ENCODE data around the gene RRAGB. TPM values are rescaled to one million over a fixed set of nuclear protein-coding genes. Genes with fewer than 3 reads are reported as not detected.

Gene RRAGB
- total RNA-seq, 1 donor from 2014 or later: 15.7 TPM

DNA sequence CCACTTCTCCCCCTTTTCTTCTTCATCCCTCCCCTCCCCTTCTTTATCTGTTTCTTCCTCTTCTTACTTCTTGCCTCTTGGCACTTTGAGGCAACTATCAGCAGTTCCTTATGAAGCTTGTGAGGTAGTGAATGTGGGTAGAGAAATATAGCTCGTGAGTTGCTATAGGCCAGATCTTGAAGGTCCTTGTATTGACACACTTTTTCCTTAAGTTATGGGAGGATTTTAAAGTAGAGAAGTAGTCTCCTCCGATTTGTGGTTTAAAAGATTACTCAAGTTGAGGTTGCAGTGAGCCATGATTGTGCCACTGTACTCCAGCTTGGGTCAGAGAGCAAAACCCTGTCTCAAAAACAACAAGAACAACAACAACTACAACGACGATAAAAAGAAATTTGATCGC, 3.4 kb upstream of the RRAGB start:
- H3K4me3 ChIP-seq: no peak overlapping the region
- H3K4me2 ChIP-seq: no peak overlapping the region
- no peaks in the 10 kb centered on the region for H4K20me1 ChIP-seq (ENCODE audit: low read depth)
- H3F3A ChIP-seq (ENCODE audit: low read depth): no peaks in the 10 kb centered on the region
- no peak overlapping the region for H3K9ac ChIP-seq
- TF ChIP-seq EZH2 (IDR thresholded peaks at IDR 0.05): no peak
- TF ChIP-seq CTCF (IDR thresholded peaks at IDR 0.05): no peak
- no peak for TF ChIP-seq EZH2phosphoT487 (IDR thresholded peaks at IDR 0.05)
- no peaks in the 10 kb centered on the region for H3K36me3 ChIP-seq
- H3K4me3 Mint-ChIP-seq: no peak overlapping the region
- H3K27ac ChIP-seq: no peak overlapping the region
- no peaks in the 10 kb centered on the region for H3K36me3 Mint-ChIP-seq
- H3K27me3 Mint-ChIP-seq (ENCODE audit: insufficient read depth, low read depth): no peaks in the 10 kb centered on the region
- H3K9me3 Mint-ChIP-seq: peaks cover 29% of the 10 kb centered on the region
- peaks cover 12% of the 10 kb centered on the region for H3K79me2 ChIP-seq (ENCODE audit: low read depth)
- no peaks in the 10 kb centered on the region for H3K27me3 ChIP-seq
- peaks cover under 1% of the 10 kb centered on the region for H3K9me3 ChIP-seq (ENCODE audit: low read depth)
- H3K4me1 Mint-ChIP-seq: peaks cover 2% of the 10 kb centered on the region
- H3K27ac Mint-ChIP-seq: no peak overlapping the region
- no peak overlapping the region for H2AFZ ChIP-seq (replicated peaks)
- H3K4me1 ChIP-seq: no peaks in the 10 kb centered on the region
- DNase-seq (ENCODE audit: low spot score): no peak

DNA sequence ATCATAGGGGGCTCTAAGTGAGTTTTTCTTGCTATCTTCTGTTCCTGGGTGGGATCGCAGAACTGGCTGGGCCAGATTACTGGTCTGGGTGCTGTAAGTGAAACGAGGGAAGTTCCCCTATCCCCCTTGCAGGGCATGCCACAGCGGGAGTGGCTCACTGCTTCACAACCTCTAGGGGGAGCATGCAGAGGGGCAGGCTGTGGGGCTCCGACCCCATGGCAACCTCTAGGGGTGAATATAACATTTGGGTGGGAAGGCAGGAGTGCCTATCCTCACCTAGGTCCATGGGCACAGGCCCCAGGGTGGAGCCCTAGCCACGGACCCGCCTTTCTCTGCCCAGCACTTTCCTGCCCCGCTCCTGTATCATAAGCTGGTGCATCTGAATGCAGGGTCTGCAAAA, 1.7 kb upstream of the RRAGB start:
- no peak for TF ChIP-seq EZH2phosphoT487 (IDR thresholded peaks at IDR 0.05)
- TF ChIP-seq EZH2 (IDR thresholded peaks at IDR 0.05): no peak
- TF ChIP-seq CTCF (IDR thresholded peaks at IDR 0.05): no peak
- Mint-ChIP-seq H3K27ac (no peak overlapping the region), H3K27me3 (ENCODE audit: insufficient read depth, low read depth) (peaks cover 2% of the 10 kb centered on the region), H3K36me3 (no peaks in the 10 kb centered on the region), H3K9me3 (peaks cover 19% of the 10 kb centered on the region), H3K4me1 (peaks cover 2% of the 10 kb centered on the region), H3K4me3 (no peak overlapping the region)
- no peaks in the 10 kb centered on the region for H4K20me1 ChIP-seq (ENCODE audit: low read depth)
- no peaks in the 10 kb centered on the region for H3K27me3 ChIP-seq
- H3K4me1 ChIP-seq: no peaks in the 10 kb centered on the region
- no peak overlapping the region for H3K9ac ChIP-seq
- no peaks in the 10 kb centered on the region for H3K36me3 ChIP-seq
- H3K9me3 ChIP-seq (ENCODE audit: low read depth): no peaks in the 10 kb centered on the region
- DNase-seq (ENCODE audit: low spot score): no peak
- no peak overlapping the region for H3K4me2 ChIP-seq
- peaks cover 17% of the 10 kb centered on the region for H3K79me2 ChIP-seq (ENCODE audit: low read depth)
- no peaks in the 10 kb centered on the region for H3F3A ChIP-seq (ENCODE audit: low read depth)
- no peak overlapping the region for H2AFZ ChIP-seq (replicated peaks)
- H3K27ac ChIP-seq: no peak overlapping the region
- H3K4me3 ChIP-seq: no peak overlapping the region

GRCh38 chrX:55716937-55717336, 612 bp upstream of the RRAGB start:
- Histone ChIP-seq H3K4me2 (peak overlapping the region; percentile 85), H2AFZ (replicated peaks) (peak overlapping the region; percentile 76), H3K4me3 (peak overlapping the region; percentile 76), H3K79me2 (ENCODE audit: low read depth) (peaks cover 17% of the 10 kb centered on the region), H3K4me1 (no peaks in the 10 kb centered on the region), H4K20me1 (ENCODE audit: low read depth) (no peaks in the 10 kb centered on the region), H3K9me3 (ENCODE audit: low read depth) (no peaks in the 10 kb centered on the region), H3K36me3 (no peaks in the 10 kb centered on the region), H3K27ac (no peak overlapping the region), H3K9ac (no peak overlapping the region), H3K27me3 (no peaks in the 10 kb centered on the region), H3F3A (ENCODE audit: low read depth) (no peaks in the 10 kb centered on the region)
- Mint-ChIP-seq H3K4me1 (peaks cover 2% of the 10 kb centered on the region), H3K27me3 (ENCODE audit: insufficient read depth, low read depth) (peaks cover 2% of the 10 kb centered on the region), H3K36me3 (no peaks in the 10 kb centered on the region), H3K9me3 (peaks cover 14% of the 10 kb centered on the region), H3K4me3 (peak overlapping the region; percentile 83), H3K27ac (no peak overlapping the region)
- TF ChIP-seq CTCF (IDR thresholded peaks at IDR 0.05) (no peak), EZH2 (IDR thresholded peaks at IDR 0.05) (no peak), EZH2phosphoT487 (IDR thresholded peaks at IDR 0.05) (no peak)
- DNase-seq (ENCODE audit: low spot score): no peak
